Measurements from ENCODE around the gene GPR108.

Gene GPR108

GRCh38 chr19:6719992-6720368, 17.4 kb downstream of the GPR108 start:
- no peak for DNase-seq (ENCODE audit: low read depth)
- TF ChIP-seq, protein P1, sequence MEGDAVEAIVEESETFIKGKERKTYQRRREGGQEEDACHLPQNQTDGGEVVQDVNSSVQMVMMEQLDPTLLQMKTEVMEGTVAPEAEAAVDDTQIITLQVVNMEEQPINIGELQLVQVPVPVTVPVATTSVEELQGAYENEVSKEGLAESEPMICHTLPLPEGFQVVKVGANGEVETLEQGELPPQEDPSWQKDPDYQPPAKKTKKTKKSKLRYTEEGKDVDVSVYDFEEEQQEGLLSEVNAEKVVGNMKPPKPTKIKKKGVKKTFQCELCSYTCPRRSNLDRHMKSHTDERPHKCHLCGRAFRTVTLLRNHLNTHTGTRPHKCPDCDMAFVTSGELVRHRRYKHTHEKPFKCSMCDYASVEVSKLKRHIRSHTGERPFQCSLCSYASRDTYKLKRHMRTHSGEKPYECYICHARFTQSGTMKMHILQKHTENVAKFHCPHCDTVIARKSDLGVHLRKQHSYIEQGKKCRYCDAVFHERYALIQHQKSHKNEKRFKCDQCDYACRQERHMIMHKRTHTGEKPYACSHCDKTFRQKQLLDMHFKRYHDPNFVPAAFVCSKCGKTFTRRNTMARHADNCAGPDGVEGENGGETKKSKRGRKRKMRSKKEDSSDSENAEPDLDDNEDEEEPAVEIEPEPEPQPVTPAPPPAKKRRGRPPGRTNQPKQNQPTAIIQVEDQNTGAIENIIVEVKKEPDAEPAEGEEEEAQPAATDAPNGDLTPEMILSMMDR (IDR thresholded peaks at IDR 0.05; ENCODE audit: low read depth, low read length, missing control alignments) = no peak
- no peak overlapping the region for H3K4me3 ChIP-seq (ENCODE audit: low read depth, low read length)
- in situ Hi-C loops (cut with HindIII; ENCODE audit: low sequenced_read_pairs) = no loop called here

DNA sequence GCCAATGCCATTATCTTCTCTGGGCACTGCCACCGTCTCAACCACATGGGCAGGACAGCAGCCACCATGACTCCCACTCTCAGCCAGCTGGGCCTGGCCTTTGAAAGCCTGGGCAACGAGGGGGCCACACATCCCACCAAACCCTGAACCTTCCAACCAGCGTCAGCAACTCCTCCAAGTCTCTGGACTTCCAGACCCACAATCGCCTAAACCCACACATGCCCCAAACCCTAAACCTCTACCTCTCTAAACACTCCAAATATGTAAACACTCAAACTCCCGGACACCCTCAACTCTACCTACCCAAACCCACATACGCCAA, 17.9 kb downstream of the GPR108 start:
- TF ChIP-seq, protein P1 (IDR thresholded peaks at IDR 0.05; ENCODE audit: low read depth, low read length, missing control alignments) = no peak
- DNase-seq (ENCODE audit: low read depth) = no peak
- in situ Hi-C loops (cut with HindIII; ENCODE audit: low sequenced_read_pairs) = no loop called here
- no peak overlapping the region for H3K4me3 ChIP-seq (ENCODE audit: low read depth, low read length)

DNA sequence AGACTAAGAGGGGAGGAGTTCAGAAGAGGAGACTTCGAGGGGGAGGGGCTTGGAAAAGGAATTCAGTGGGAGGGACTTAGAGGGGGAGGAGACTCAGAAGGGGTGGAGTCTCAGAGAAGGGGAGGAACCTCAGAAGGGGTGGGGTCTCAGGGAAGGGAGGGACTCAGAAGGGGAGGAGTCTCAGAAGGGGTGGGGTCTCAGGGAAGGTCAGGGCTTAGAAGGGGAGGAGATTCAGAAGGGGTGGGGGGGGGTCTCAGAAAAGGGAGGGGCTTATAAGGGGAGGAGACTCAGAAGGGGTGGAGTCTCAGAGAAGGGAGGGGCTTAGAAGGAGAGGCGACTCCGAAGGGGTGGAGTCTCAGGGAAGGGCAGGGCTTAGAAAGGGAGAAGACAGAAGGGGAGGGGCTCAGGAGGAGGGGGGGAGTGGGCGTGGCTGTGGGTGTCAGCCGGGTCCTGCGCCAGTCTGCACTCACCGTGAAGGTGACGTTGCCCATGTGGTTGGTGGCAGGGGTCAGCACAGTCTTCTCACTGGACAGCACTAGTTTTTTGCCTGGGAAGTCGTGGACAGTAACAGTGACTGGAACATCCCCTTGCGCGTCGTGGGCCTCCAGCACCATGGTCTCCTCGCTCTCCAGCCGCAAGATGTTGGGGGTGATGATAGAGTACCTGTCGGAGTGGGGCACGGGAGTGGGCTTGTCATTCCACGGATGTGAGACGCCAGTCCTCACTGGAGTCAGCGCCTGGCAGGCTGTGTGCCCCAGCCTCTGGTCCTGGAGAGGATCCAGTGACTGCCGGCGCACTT, 18.4 kb downstream of the GPR108 start:
- no peak for DNase-seq (ENCODE audit: low read depth)
- no peak overlapping the region for H3K4me3 ChIP-seq (ENCODE audit: low read depth, low read length)

DNA sequence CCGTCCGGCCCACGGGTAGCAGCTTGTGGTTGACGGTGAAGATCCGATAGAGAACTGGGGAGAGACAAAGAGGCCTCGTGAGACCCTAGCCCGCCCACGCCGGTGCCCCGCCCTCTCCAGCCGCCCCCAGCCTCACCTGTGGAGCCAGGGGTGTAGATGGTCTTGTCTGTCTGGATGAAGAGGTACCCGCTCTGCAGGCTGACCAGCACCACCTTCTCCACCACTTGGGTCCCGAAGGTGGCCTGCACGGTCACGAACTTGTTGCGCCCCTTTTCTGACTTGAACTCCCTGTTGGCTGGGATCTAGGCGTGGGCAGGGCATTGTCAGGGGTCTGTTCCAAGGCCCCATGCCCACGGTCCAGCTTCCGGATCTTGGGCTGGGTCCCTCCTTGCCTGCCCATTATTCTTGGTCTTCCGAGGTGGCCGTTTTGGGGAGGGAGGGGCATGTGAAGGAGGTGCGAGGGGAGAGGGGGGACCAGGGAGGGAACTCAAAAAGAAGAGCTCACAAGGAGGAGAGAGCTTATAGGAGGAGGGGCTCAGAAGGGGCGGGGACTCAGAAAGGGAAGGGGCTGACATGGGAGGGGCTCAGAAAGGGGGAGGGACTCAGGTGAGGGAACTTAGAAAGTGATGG, 19.2 kb downstream of the GPR108 start:
- in situ Hi-C loops (cut with HindIII; ENCODE audit: low sequenced_read_pairs) = no loop called here
- DNase-seq (ENCODE audit: low read depth) = no peak
- H3K4me3 ChIP-seq (ENCODE audit: low read depth, low read length) = no peak overlapping the region
- TF ChIP-seq, protein P1 (IDR thresholded peaks at IDR 0.05; ENCODE audit: low read depth, low read length, missing control alignments) = no peak

More for the DNA sequence above, 18.4 kb downstream of the GPR108 start:
- in situ Hi-C loops (cut with HindIII; ENCODE audit: low sequenced_read_pairs) = no loop called here
- TF ChIP-seq, protein P1 (IDR thresholded peaks at IDR 0.05; ENCODE audit: low read depth, low read length, missing control alignments) = no peak

DNA sequence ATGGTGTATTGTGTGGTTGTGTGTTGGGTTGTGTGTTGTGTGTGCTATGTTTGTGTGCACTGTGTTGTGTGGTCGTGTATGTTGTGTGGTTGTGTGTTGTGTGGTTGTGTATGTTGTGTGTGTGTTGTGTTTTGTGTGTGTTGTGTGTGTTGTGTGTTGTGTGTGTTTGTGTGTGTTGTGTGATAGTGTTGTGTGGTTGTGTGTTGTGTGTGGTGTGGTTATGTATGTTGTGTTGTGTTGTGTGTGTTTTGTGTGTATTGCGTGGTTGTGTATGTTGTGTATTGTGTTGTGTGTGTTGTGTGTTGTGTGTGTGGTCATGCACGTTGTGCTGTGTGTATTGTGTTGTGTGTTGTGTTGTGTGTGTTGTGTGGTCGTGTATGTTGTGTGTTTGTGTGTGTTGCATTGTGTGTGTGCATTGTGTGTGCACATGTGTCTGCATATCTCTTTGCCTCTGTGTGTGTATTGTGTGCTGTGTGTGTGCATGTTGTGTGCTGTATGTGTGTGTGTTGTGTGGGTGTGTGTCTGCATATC, 19.9 kb downstream of the GPR108 start:
- TF ChIP-seq, protein P1 (IDR thresholded peaks at IDR 0.05; ENCODE audit: low read depth, low read length, missing control alignments) = no peak
- DNase-seq (ENCODE audit: low read depth) = no peak
- no peak overlapping the region for H3K4me3 ChIP-seq (ENCODE audit: low read depth, low read length)
- in situ Hi-C loops (cut with HindIII; ENCODE audit: low sequenced_read_pairs) = no loop called here

- TF ChIP-seq, protein P1 (IDR thresholded peaks at IDR 0.05; ENCODE audit: low read depth, low read length, missing control alignments) = no peak
- no peak overlapping the region for H3K4me3 ChIP-seq (ENCODE audit: low read depth, low read length)
- DNase-seq (ENCODE audit: low read depth) = no peak
- in situ Hi-C loops (cut with HindIII; ENCODE audit: low sequenced_read_pairs) = no loop called here
Measured at GRCh38 chr19:6717036-6717435, 20.3 kb downstream of the GPR108 start.
